Kidney (tissue), 14 donors: ENCODE measurements around the gene ARID5B. TPM values are rescaled to one million over a fixed set of nuclear protein-coding genes. Genes with fewer than 3 reads are reported as not detected.

Source experiments
- DNase-seq, 5 donors: peaks; one replicate each; pipeline ENCODE4 v3.0.0-alpha.2; 2013 to 2020
- FAIRE-seq: peaks from 2 replicates; lab custom pipeline; 2012; peaks lifted over from hg19 to GRCh38; lab: Jason Lieb, UNC
- H3K27ac ChIP-seq, 2 donors: one replicate each; pipeline ENCODE4 v1.7.0; 2013; ENCODE audit warnings: low read depth in 2 of 2, low read length in 2 of 2, inconsistent platforms in 1 of 2
- H3K27me3 ChIP-seq: one replicate; pipeline ENCODE4 v1.7.1; 2013; ENCODE audit warnings: low read length, inconsistent platforms; ENCODE audit not compliant: control insufficient read depth, insufficient read depth
- H3K36me3 ChIP-seq, 3 donors: one replicate each; pipeline versions ENCODE4 v1.7.0 to v1.7.1; 2013; ENCODE audit warnings: low read length in 3 of 3, control low read depth in 1 of 3, inconsistent platforms in 1 of 3; ENCODE audit not compliant: insufficient read depth in 3 of 3, control insufficient read depth in 2 of 3
- H3K4me1 ChIP-seq, 3 donors: one replicate each; pipeline versions ENCODE4 v1.7.0 to v1.7.1; 2013; ENCODE audit warnings: low read length in 3 of 3, inconsistent platforms in 1 of 3, low read depth in 1 of 3; ENCODE audit not compliant: control insufficient read depth in 2 of 3, insufficient read depth in 2 of 3
- H3K4me3 ChIP-seq, 3 donors: one replicate each; pipeline versions ENCODE4 v1.7.0 to v1.8.1; 2013; ENCODE audit warnings: low read length in 3 of 3, control low read depth in 1 of 3, inconsistent platforms in 1 of 3
- H3K9ac ChIP-seq, 3 donors: one replicate each; pipeline versions ENCODE4 v1.7.0 to v1.7.1; 2013; ENCODE audit warnings: low read length in 3 of 3, control low read depth in 1 of 3, inconsistent platforms in 1 of 3
- H3K9me3 ChIP-seq, 3 donors: one replicate each; pipeline versions ENCODE4 v1.7.0 to v1.7.1; 2013; ENCODE audit warnings: low read length in 3 of 3, control low read depth in 1 of 3, inconsistent platforms in 1 of 3; ENCODE audit not compliant: control insufficient read depth in 2 of 3, insufficient read depth in 1 of 3
- intact Hi-C: fragments of 100-400 bp; cut with DNase I; formaldehyde crosslinking; loops from one replicate; pipeline ENCODE4 v1.11.1; 2022
- polyA plus RNA-seq: library from polyadenylated mRNA; stranded (reverse); fragments of 350-450 nt; fragmentation: Illumina TruSeq; extraction: RNeasy Lipid Tissue Mini Kit (QIAGEN cat#74804); gene quantifications from one replicate; pipeline ENCODE4 v1.2.3, GENCODE V29; 2014; ENCODE audit warnings: low read depth, low replicate concordance; ENCODE audit not compliant: insufficient read depth
- total RNA-seq: library from RNA; stranded (reverse); fragmentation: NEBNext Ultra II Directional; extraction: Animal tissue kit (Norgen Biotek cat#: 25700); gene quantifications from one replicate; pipeline ENCODE4 v1.2.1, GENCODE V29; 2021
- TF ChIP-seq, protein P1 (sequence below): IDR thresholded peaks from 3 replicates; pipeline ENCODE4 v1.5.1; 2012; ENCODE audit warnings: mild to moderate bottlenecking, moderate library complexity, borderline replicate concordance; ENCODE audit not compliant: insufficient read depth; ENCODE audit errors: extremely low read depth
- donor health status: control.
- donor health status: control.
- donor health status: control.
- donor health status: control.
- donor health status: control.
- donor health status: DM: yes; HTN: yes; CAD: no.
- donor health status: Normal renal cell carcinoma (clear cell type).

The ARID5B gene
- total and polyA plus RNA-seq, 2 donors from 2014 or later: 8.6 to 77.9 TPM

DNA sequence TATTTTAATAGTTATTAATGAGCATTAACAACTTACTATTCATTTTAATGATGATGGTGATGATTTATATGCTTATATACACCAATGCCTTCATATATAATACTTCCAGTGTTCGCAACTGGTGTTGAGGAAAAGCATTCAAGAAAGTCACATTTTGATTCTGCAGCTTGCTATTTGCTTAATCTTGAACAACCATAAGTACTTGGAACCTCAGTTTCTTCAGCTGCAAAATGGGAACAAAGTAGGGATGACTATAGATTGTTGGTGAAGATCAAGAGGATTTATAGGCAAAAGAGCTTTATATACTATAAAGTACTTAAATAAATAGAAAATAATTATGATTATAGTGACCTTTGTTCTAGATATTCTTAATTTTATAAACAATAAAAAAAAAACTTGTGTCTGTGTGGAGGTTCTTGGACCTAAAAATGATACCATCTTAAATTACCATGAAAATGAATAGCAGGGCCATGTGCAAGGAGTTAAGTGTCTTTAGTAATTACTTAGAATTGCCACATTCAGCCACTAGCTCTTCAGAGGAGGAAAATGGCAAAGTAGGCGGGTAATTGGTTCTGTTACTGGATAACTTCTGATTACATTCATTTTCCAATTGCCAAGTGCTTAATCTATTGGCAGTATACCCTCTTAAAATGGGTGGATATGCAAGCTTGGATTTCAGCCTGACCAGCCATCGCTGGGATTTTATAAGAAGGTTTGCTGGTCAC lies 4.5 kb downstream of the ARID5B start:
- DNase-seq (no peak), FAIRE-seq (no peak)
- Histone ChIP-seq H3K27me3 (no peaks in the 10 kb centered on the region), H3K36me3 (no peaks in the 10 kb centered on the region), H3K4me1 (peaks cover 0 to 6% (median 4%) of the 10 kb centered on the region in 3 donors), H3K9ac (no peak overlapping the region), H3K9me3 (no peaks in the 10 kb centered on the region), H3K27ac (peak overlapping the region; percentile 7 to 18), H3K4me3 (no peak overlapping the region)
- intact Hi-C loops: no loop called here
- TF ChIP-seq, protein P1, sequence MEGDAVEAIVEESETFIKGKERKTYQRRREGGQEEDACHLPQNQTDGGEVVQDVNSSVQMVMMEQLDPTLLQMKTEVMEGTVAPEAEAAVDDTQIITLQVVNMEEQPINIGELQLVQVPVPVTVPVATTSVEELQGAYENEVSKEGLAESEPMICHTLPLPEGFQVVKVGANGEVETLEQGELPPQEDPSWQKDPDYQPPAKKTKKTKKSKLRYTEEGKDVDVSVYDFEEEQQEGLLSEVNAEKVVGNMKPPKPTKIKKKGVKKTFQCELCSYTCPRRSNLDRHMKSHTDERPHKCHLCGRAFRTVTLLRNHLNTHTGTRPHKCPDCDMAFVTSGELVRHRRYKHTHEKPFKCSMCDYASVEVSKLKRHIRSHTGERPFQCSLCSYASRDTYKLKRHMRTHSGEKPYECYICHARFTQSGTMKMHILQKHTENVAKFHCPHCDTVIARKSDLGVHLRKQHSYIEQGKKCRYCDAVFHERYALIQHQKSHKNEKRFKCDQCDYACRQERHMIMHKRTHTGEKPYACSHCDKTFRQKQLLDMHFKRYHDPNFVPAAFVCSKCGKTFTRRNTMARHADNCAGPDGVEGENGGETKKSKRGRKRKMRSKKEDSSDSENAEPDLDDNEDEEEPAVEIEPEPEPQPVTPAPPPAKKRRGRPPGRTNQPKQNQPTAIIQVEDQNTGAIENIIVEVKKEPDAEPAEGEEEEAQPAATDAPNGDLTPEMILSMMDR: no peak

DNA sequence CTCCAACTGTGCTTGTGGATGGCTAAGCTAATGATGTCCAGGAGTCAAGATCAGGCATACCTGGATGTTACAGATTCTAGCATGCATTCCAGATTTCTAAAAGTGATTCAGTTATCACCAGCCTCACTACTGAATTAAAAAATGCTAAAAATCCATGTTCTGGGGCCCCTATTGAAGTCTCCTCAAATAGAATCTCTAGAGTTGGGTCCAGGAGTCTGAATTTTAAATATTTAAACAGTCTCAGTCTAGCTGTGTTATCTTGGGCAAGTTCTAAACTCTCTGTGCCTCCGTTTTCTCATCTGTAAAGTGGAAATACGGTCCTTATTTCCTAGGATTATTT lies 5.0 kb downstream of the ARID5B start:
- peak overlapping the region; percentile 7 to 18 for H3K27ac ChIP-seq
- no peaks in the 10 kb centered on the region for H3K27me3 ChIP-seq
- TF ChIP-seq, protein P1: no peak
- H3K9me3 ChIP-seq: no peaks in the 10 kb centered on the region
- FAIRE-seq (no peak), DNase-seq (no peak)
- H3K9ac ChIP-seq: no peak overlapping the region
- intact Hi-C loops: no loop called here
- no peak overlapping the region for H3K4me3 ChIP-seq
- no peaks in the 10 kb centered on the region for H3K36me3 ChIP-seq
- H3K4me1 ChIP-seq: peaks cover 0 to 6% (median 4%) of the 10 kb centered on the region in 3 donors

- no peaks in the 10 kb centered on the region for H3K36me3 ChIP-seq
- DNase-seq (no peak), FAIRE-seq (no peak)
- no peaks in the 10 kb centered on the region for H3K9me3 ChIP-seq
- H3K27ac ChIP-seq: peak overlapping the region in 1 of 2 donors; percentile 18
- intact Hi-C loops: no loop called here
- no peak overlapping the region for H3K9ac ChIP-seq
- H3K4me1 ChIP-seq: peaks cover 0 to 6% (median 6%) of the 10 kb centered on the region in 3 donors
- TF ChIP-seq, protein P1: no peak
- H3K27me3 ChIP-seq: no peaks in the 10 kb centered on the region
- H3K4me3 ChIP-seq: no peak overlapping the region
Measured at GRCh38 chr10:61907011-61907410, 5.5 kb downstream of the ARID5B start.
